GM19193 (cell line): ENCODE measurements around the gene HOMER3.

ENCODE experiments used
- POLR2A ChIP-seq: IDR thresholded peaks from 4 replicates; pipeline ENCODE4 v1.6.1; 2011; ENCODE audit not compliant: insufficient read depth, insufficient read length; ENCODE audit errors: extremely low read depth

HOMER3 gene

DNA sequence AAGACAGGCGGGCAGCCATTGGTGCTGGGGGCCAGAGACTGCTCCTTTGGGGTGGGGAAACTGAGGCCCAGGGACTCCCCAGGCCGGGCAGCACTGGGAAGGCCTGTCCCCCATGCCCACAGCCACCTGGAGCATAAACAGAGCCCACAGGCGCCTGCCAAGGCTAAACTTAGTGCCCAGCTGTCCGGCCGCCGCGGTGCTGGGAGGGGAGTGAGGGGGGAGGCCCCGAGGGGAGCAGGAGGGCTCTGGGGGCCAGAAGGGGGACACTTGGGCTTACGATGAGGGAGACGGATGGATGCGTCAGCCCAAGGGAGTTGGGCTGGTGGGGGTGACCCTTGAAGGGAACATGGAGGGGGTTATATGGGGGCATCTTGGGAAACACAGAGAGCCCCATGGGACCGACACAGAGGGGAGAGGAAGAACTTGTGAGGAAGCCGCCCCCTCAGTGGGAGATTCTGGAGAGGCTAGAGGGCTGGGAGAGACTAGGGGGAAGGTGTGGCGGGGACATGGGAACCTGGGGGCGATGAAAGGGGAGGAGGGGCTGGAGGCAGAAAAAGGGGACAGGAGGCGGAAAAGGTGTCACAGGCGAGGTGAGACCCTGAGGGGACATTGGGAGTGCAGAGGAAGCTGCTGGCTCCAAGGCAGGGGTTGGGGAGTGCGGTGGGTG lies 47.3 kb downstream of the HOMER3 start:
- TF ChIP-seq POLR2A, result no peak

DNA sequence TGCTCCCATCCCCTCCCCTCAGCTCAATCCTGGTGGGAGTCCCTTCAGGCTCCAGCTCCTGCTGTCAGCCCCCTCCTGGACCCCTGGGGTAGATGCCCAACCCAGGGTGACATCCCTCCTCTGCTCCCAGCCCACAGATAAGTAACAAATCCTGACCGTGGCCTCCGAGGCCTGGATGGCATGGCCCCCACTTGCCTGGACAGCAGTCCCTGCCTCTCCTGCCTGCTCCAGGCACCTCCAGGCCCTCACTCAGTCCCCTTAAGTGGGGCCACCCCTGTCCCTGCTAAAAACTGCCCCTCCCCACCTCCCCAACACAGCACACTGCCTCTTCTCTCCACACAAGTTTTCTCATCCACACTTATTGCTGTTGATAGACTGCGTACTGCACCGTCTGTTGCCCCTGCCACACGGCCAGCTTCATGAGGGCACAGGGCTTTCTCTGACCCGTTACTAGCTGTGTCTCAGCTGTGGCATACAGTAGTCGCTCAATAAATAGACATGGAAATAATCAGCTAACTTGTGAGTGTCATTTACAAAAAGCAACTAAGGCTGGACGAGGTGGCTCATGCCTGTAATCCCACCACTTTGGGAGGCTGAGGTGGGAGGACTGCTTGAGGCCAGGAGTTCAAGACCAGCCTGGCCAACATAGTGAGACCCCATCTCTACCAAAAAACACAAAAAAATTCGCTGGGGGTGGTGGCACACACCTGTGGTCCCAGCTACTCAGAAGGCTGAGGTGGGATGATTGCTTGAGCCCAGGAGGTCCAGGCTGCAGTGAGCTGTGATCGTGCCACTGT lies 50.9 kb downstream of the HOMER3 start:
- no peak for TF ChIP-seq POLR2A

DNA sequence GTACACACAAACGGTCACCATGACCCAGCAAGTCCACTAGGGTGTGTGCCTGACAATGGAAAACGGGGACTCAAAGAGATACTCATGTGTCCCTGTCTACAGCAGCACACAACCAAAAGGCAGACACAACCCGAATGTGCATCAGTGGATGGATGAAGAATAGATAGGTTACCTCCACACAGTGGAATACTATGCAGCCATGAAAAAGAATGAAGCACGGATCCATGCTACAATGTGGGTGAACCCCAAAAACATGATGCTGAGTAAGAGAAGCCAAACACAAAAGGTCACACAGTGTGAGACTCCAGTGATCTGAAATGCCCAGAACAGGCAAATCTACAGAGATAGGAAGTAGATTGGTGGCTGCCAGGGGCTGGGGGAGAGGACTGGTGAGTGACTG lies 54.0 kb downstream of the HOMER3 start:
- no peak for TF ChIP-seq POLR2A

DNA sequence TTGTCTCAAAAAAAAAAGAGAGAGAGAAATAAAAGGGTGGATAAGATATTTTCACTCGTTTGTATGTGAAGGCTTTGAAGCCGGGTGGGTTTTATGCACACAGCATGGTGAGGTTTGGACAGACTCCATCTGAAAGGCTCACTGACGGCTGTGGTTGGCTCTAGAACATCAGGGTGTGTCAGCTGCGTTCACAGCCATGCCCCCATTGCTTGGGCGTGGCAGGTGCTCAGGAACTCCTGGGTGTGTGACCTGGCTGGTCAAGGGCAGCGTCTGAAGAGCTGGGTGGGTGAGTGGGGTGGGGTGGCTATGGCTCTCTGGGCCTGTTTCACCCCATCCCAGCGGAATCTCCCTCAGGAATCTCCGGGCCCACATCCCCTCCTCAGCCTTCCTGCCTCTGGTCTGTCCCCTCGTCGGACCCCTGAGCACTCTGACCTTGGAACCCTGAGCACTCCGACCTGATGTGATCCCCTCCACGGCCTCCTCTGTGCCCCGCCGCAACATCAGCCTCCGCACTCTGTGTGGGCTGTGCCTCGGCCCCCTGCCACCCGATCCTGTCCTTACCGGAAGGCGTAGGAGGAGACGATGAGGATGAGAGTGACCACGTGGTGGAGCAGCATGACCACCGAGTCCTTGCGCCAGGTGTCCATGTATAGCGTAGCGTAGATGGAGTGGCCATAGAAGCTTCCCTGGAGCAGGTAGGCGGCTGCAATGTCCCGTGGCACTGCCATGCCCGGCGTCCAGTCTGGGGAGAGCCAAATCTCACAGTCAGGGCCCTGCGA lies 57.3 kb downstream of the HOMER3 start:
- no peak for TF ChIP-seq POLR2A

DNA sequence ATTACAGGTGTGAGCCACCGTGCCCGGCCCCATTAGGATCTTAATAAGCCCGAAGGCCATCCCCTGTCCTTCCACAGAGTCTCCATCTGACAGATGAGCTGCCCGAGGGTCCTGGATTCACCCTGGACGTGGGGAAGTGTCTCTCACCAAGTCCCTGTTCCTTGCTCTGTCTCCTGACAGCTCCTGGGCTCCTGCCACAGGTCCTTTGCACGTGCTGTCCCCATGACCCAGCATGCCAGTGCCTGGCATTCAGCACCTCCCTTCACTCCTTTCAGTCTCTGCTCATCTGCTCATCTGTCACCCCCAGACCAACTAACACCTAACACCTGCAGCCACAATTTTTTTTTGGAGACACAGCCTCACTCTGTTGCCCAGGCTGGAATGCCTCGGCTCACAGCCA lies 59.5 kb downstream of the HOMER3 start:
- no peak for TF ChIP-seq POLR2A

DNA sequence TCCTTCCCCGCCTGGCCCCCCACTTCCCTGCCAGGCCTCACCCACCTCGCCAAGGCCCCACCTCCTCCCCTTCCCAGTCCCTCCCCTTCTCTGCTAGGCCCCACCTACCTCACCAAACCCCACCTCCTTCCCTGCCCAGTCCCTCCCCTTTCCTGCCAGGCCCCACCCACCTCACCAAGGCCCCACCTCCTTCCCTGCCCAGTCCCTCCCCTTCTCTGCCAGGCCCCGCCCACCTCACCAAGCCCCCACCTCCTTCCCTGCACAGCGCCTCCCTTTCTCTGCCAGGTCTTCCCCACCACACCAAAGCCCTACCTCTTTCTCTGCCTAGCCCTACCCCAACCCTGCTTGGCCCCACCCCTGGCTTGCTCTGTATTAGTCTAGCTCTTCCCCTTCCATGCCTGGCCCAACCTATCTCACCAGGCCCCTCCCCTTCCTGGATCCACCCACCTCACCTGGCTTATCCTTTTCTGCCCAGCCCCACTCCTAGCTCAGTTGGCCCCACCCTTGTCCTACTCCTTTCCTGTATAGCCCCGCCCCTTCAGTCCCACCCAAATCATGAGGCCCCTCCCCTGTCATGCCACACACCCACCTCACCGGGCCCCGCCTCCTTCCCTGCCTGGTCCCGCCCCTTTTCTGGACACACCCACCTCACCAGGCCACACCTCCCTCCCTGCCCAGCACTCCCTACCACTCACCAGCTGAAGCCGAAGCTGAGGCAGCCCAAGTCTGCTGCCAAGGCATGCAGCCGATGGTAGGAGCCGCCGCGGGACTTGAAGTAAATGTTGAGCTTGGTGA lies 61.2 kb downstream of the HOMER3 start:
- no peak for TF ChIP-seq POLR2A
